Naive thymus-derived CD8-positive, alpha-beta T cell (primary cell): ENCODE results near the gene MAN1B1. TPM values are rescaled to one million over a fixed set of nuclear protein-coding genes. Genes with fewer than 3 reads are reported as not detected.
A peak's percentile ranks its signal among the peaks of the same experiment; 100 is the strongest.
"Not testable (repeated sequence)": the region's sequence is repeated elsewhere in the genome, so short reads cannot be mapped to it uniquely, and the experiment has no call there.

Experiments
- ATAC-seq, 2 donors: fragments of 150-1000 bp; cut with Tn5 transposase in 1 of 2; sonication (Bioruptor Pico), chemical (Tn5 transposase) in 1 of 2; 1 replicate in 1 of 2; 2 replicates in 1 of 2; pipeline ENCODE4 v1.10.0; 2021; ENCODE audit warnings: mild to moderate bottlenecking in 2 of 2, moderate library complexity in 2 of 2
- POLR2A ChIA-PET: fragments of 350-600 bp; sonication (Branson Sonifier 250); formaldehyde crosslinking; loops from one replicate; lab custom pipeline; 2021; ENCODE audit warnings: antibody characterized with exemption; lab: Charles Lee
- DNase-seq, 10 donors: peaks; one replicate each; pipeline versions ENCODE4 v3.0.0 to v3.0.0-alpha.2; 2020 to 2022
- H3K27ac Mint-ChIP-seq, 10 donors: one replicate each; pipeline ENCODE4 v1.8.0; 2020 to 2022; ENCODE audit warnings: mild to moderate bottlenecking in 10 of 10, mixed read lengths in 10 of 10, moderate library complexity in 4 of 10, inconsistent platforms in 1 of 10
- H3K27me3 Mint-ChIP-seq, 5 donors: one replicate each; pipeline ENCODE4 v1.8.0; 2021 to 2022; ENCODE audit warnings: mixed read lengths in 5 of 5
- H3K36me3 Mint-ChIP-seq, 3 donors: one replicate each; pipeline ENCODE4 v1.8.0; 2020 to 2022; ENCODE audit warnings: mixed read lengths in 3 of 3, mild to moderate bottlenecking in 2 of 3, inconsistent platforms in 1 of 3
- H3K4me1 Mint-ChIP-seq, 4 donors: one replicate each; pipeline ENCODE4 v1.8.0; 2021 to 2022; ENCODE audit warnings: mixed read lengths in 4 of 4
- H3K4me3 Mint-ChIP-seq, 10 donors: one replicate each; pipeline ENCODE4 v1.8.0; 2020 to 2022; ENCODE audit warnings: mild to moderate bottlenecking in 10 of 10, mixed read lengths in 10 of 10, moderate library complexity in 6 of 10, inconsistent platforms in 1 of 10
- H3K9me3 Mint-ChIP-seq, 9 donors: one replicate each; pipeline ENCODE4 v1.8.0; 2020 to 2022; ENCODE audit warnings: mixed read lengths in 9 of 9, mild to moderate bottlenecking in 3 of 9, inconsistent platforms in 1 of 9, moderate library complexity in 1 of 9
- polyA plus RNA-seq, 3 donors: library from polyadenylated mRNA; unstranded; fragments of 300-500 nt; fragmentation: Illumina TruSeq; gene quantifications; one replicate each; pipeline ENCODE4 v1.2.3, GENCODE V29; 2021
- total RNA-seq, 8 experiments: library from RNA in 2 of 8; stranded (reverse) in 2 of 8; gene quantifications; one replicate each; pipeline ENCODE4 v1.2.3 and lab custom pipeline; 2021 to 2026

MAN1B1 gene
- total and polyA plus RNA-seq, 5 experiments from 2014 or later = 30.6 to 73.2 (median 46.6) TPM

DNA sequence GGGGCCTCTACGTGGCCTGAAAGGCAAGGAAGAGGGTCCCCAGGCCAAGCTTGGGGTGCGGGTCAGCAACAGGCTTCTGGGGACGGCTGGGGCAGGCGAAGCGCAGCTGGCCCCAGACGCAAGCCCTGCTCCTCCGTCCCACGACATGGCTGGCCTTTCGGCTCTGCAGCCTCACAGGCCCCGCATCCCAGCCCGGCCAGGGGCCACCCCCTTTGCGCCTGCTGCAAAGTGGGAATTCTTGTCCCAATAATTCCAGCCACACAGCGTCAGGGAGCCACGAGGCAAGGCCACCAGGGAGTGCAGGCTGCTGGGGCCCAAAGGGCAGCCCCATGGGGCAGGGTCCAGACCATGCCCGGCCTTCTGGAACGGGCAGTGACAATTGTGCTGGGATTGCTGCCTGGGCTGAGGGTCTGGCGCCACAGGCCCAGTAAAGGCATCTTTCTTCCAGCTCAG, 31.8 kb upstream of the MAN1B1 start:
- no peaks in the 10 kb centered on the region for H3K36me3 Mint-ChIP-seq
- no peaks in the 10 kb centered on the region for H3K4me1 Mint-ChIP-seq
- ATAC-seq (no peak), DNase-seq (no peak)
- no peaks in the 10 kb centered on the region for H3K9me3 Mint-ChIP-seq
- no peak overlapping the region for H3K27ac Mint-ChIP-seq
- peaks cover 0 to 23% (median 7%) of the 10 kb centered on the region in 5 donors for H3K27me3 Mint-ChIP-seq
- POLR2A ChIA-PET = interaction anchor here (0.8 kb wide), 1 partner anchor 95 kb away, joined by 3 read pairs; no protein-coding TSS in a partner anchor
- H3K4me3 Mint-ChIP-seq = peak overlapping the region in 1 of 10 donors; percentile 33

- no peak overlapping the region for H3K4me3 Mint-ChIP-seq
These were observed 31.1 kb upstream of the MAN1B1 start for GRCh38 chr9:137055385-137056364.

GRCh38 chr9:137056739-137057415, 29.9 kb upstream of the MAN1B1 start:
- DNase-seq (no peak), ATAC-seq (no peak)
- POLR2A ChIA-PET = no interaction called here
- H3K4me3 Mint-ChIP-seq = peak overlapping the region in 2 of 10 donors; percentile 2 to 30
- H3K36me3 Mint-ChIP-seq = no peaks in the 10 kb centered on the region
- no peak overlapping the region for H3K27ac Mint-ChIP-seq
- H3K9me3 Mint-ChIP-seq = no peaks in the 10 kb centered on the region
- no peaks in the 10 kb centered on the region for H3K4me1 Mint-ChIP-seq
- peaks cover 0 to 10% (median 0%) of the 10 kb centered on the region in 5 donors for H3K27me3 Mint-ChIP-seq

More at GRCh38 chr9:137055385-137056364, 31.1 kb upstream of the MAN1B1 start:
- Mint-ChIP-seq H3K36me3 (no peaks in the 10 kb centered on the region), H3K27ac (no peak overlapping the region), H3K4me1 (no peaks in the 10 kb centered on the region), H3K9me3 (no peaks in the 10 kb centered on the region), H3K27me3 (peaks cover 0 to 16% (median under 1%) of the 10 kb centered on the region in 5 donors)
- ATAC-seq (no peak), DNase-seq (no peak)
- POLR2A ChIA-PET = interaction anchor here (0.8 kb wide), 1 partner anchor 96 kb away, joined by 3 read pairs; no protein-coding TSS in a partner anchor

- no peak overlapping the region for H3K4me3 Mint-ChIP-seq
These were observed 29.2 kb upstream of the MAN1B1 start for GRCh38 chr9:137057545-137057944.

DNA sequence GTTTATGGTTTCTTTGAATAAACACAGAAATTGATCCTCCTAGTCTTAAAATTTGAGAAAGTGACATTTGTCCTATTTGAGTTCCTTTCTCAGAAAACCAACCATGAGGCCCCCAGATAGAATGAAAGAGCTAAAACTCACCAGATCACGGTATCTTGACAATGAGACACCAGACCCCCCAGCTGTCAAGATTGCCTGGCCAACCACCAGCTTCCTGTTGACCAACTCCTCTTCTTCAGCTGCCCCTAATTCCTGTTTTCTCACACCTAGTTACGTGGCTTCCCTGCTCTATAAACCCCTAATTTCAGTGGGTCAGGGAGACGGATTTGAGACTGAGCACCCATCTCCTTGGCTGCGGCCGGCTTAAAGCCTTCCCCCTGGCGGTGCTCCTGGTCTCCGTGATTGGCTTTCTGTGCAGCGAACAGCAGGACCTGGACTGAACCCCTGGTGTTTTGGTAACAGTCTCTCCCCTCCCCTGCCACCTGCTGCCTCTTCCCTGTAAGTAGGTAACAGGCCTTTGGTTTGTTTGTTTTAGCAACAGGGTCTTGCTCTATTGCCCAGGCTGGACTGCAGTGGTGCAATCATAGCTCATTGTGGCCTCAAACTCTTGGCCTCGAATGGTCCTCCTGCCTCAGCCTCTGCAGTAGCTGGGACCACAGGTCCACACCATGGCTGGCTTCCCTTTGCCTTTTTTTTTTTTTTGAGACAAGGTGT, 28.1 kb upstream of the MAN1B1 start:
- POLR2A ChIA-PET = interaction anchor here (0.9 kb wide), 1 partner anchor 12 kb away, joined by 6 read pairs; the partner anchor contains the start of gene SAPCD2
- Mint-ChIP-seq H3K27me3 (no peaks in the 10 kb centered on the region), H3K4me3 (peak overlapping the region in 1 of 10 donors; percentile 20), H3K36me3 (no peaks in the 10 kb centered on the region), H3K9me3 (no peaks in the 10 kb centered on the region), H3K27ac (no peak overlapping the region), H3K4me1 (no peaks in the 10 kb centered on the region)
- ATAC-seq (no peak), DNase-seq (no peak)

More at GRCh38 chr9:137057545-137057944, 29.2 kb upstream of the MAN1B1 start:
- Mint-ChIP-seq H3K36me3 (no peaks in the 10 kb centered on the region), H3K27me3 (peaks cover 0 to 4% (median 0%) of the 10 kb centered on the region in 5 donors), H3K9me3 (no peaks in the 10 kb centered on the region), H3K4me1 (no peaks in the 10 kb centered on the region), H3K27ac (no peak overlapping the region)
- no peak for ATAC-seq
- DNase-seq = no peak
- POLR2A ChIA-PET = no interaction called here

DNA sequence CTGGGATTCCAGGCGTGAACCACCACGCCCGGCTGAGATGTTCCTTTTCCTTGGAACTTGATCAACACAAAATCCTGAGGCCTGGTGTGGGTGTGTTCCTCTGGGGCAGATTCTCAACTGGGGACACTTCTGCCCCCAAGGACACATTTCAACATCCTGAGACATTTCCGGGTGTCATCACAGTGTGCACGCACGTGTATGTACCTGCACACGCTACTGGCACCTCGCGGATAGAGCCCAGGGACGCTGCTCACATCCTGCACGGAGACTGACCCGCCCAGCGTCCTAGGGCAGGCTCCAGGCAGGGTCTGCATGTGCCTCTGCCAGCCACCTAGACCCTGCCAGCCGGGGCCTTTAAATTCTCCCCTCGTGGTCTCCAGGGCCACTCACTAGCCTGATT, 24.4 kb upstream of the MAN1B1 start:
- POLR2A ChIA-PET = no interaction called here
- DNase-seq = no peak
- no peak overlapping the region for H3K4me3 Mint-ChIP-seq
- no peaks in the 10 kb centered on the region for H3K36me3 Mint-ChIP-seq
- H3K27ac Mint-ChIP-seq = no peak overlapping the region
- ATAC-seq = no peak
- no peaks in the 10 kb centered on the region for H3K9me3 Mint-ChIP-seq
- H3K27me3 Mint-ChIP-seq = peaks cover 0 to 3% (median 0%) of the 10 kb centered on the region in 5 donors
- H3K4me1 Mint-ChIP-seq = peaks cover 0 to 6% (median 3%) of the 10 kb centered on the region in 4 donors

GRCh38 chr9:137062798-137063197, 24.0 kb upstream of the MAN1B1 start:
- H3K27me3 Mint-ChIP-seq, POLR2A ChIA-PET, H3K4me1 Mint-ChIP-seq, H3K36me3 Mint-ChIP-seq, ATAC-seq, H3K4me3 Mint-ChIP-seq, H3K9me3 Mint-ChIP-seq, H3K27ac Mint-ChIP-seq, DNase-seq: not testable (repeated sequence)

DNA sequence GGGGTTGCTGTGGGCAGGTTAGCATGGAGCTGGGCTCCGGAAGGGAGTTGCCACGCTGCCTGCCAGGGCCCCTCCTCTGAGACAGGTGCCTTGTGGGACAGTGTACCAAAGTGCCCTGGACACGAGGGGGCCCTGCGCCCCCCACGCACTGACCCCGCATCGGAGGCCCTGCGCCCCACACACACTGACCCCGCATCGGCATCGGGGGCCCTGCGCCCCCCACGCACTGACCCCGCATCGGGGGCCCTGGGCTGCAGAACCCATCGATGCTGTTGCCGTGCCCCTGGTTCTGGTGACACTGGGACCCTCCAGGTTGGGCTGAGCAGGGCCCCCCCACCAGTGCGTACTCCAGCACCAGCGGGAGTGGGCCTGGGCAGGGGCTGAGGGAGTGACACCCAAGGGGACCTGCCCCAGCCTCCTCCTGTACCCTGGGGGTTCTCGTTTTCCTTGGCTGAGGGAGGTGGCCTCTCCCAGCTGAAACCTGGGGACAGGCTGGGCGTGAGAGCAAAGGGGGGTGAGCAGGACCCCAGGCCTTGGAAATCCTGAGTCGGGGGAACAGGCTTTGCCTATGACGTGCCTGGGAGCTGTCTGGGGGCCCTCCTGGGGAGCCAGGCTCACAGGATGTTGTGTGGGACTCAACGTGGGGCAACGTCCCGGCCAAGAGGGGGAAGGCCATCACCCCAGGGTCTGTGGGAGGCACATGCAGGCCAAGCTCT, 23.3 kb upstream of the MAN1B1 start:
- H3K4me1 Mint-ChIP-seq = peaks cover 6 to 11% (median 7%) of the 10 kb centered on the region in 4 donors
- ATAC-seq (no peak), DNase-seq (no peak)
- H3K9me3 Mint-ChIP-seq = no peaks in the 10 kb centered on the region
- H3K4me3 Mint-ChIP-seq = no peak overlapping the region
- POLR2A ChIA-PET = interaction anchor here (1.1 kb wide), 1 partner anchor 116 kb away, joined by 3 read pairs; no protein-coding TSS in a partner anchor
- H3K36me3 Mint-ChIP-seq = no peaks in the 10 kb centered on the region
- no peak overlapping the region for H3K27ac Mint-ChIP-seq
- H3K27me3 Mint-ChIP-seq = peaks cover 0 to 8% (median 4%) of the 10 kb centered on the region in 5 donors

DNA sequence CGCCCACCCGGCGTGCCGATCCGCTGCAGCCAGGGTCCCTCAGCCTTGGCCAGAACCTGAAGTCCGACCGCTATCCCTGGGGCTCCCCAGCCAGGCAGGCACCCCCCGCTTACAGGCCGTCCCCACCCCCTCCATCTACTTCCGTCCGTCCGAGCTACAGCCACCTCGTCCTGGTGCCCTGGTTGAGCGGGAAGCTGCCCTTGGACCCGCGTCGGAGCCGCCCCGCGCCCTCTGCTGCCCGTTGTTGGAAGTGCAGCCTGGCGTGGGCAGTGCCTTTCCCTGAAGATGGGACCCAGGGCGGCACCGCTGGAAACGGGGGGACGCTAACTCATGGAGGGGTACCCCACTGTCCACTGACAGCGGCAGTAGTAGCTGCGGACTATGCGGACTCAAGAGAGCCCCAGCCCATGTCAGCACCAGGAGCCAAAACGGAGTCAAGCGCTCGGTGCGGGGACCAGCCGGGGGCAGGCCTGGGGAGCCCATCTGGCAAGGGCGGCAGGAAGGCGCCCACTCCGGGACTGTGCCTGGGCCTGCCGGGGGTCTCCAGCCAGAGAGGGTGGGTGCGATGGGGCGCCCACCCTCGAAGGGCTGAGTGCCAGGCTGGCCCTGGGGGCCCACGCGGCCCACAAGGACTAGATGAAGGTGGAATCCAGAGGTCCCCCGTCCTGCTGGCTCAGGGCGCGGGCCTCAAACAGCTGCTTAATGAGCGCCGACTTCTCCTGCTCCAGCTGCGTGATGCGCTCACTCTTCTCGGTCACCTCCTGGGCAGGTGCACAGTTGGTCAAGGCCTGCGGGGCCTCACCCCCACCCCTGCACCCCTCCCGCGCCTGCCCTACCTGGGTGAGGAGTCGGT, 22.5 kb upstream of the MAN1B1 start:
- ATAC-seq (no peak), DNase-seq (peak in 7 of 10 donors; percentile 46 to 57 (median 50))
- no peaks in the 10 kb centered on the region for H3K9me3 Mint-ChIP-seq
- H3K27ac Mint-ChIP-seq = no peak overlapping the region
- peaks cover 6 to 11% (median 7%) of the 10 kb centered on the region in 4 donors for H3K4me1 Mint-ChIP-seq
- H3K27me3 Mint-ChIP-seq = peaks cover 0 to 8% (median 4%) of the 10 kb centered on the region in 5 donors
- H3K36me3 Mint-ChIP-seq = no peaks in the 10 kb centered on the region
- POLR2A ChIA-PET = interaction anchor here (1.0 to 1.1 kb wide), 2 partner anchors 22 to 116 kb away, joined by 3 read pairs; no protein-coding TSS in a partner anchor
- no peak overlapping the region for H3K4me3 Mint-ChIP-seq

- no peaks in the 10 kb centered on the region for H3K36me3 Mint-ChIP-seq
- ATAC-seq (no peak), DNase-seq (peak in 1 of 10 donors; percentile 4)
- no peak overlapping the region for H3K4me3 Mint-ChIP-seq
- H3K27ac Mint-ChIP-seq = no peak overlapping the region
- no peaks in the 10 kb centered on the region for H3K9me3 Mint-ChIP-seq
- POLR2A ChIA-PET = interaction anchor here (1.0 to 1.7 kb wide), 2 partner anchors 12 to 21 kb away, joined by 3 to 7 read pairs; partner anchors contain the start of gene UAP1L1
- H3K4me1 Mint-ChIP-seq = peaks cover 6 to 11% (median 7%) of the 10 kb centered on the region in 4 donors
- peaks cover 0 to 8% (median 4%) of the 10 kb centered on the region in 5 donors for H3K27me3 Mint-ChIP-seq
These were observed 22.0 kb upstream of the MAN1B1 start for GRCh38 chr9:137064880-137065164.
